HG03442 (cell line): Measurements from ENCODE around the gene RASSF5.
"Not testable (repeated sequence)": the region's sequence is repeated elsewhere in the genome, so short reads cannot be mapped to it uniquely, and the experiment has no call there.

Experiments
- ATAC-seq: cut with Tn5 transposase; IDR thresholded peaks from one replicate; pipeline ENCODE4 v1.9.1; 2021; ENCODE audit warnings: mild to moderate bottlenecking, moderate library complexity; ENCODE audit not compliant: unreplicated experiment

RASSF5 gene

GRCh38 chr1:206626396-206626795 lies 119.1 kb downstream of the RASSF5 start:
- ATAC-seq: not testable (repeated sequence)

- ATAC-seq: no peak
Measured at GRCh38 chr1:206628916-206629315, 121.6 kb downstream of the RASSF5 start.

- no peak for ATAC-seq
Measured at GRCh38 chr1:206631085-206631509, 123.8 kb downstream of the RASSF5 start.

GRCh38 chr1:206633708-206634121 lies 126.4 kb downstream of the RASSF5 start:
- no peak for ATAC-seq

- ATAC-seq: no peak
Measured at GRCh38 chr1:206634365-206635079, 127.2 kb downstream of the RASSF5 start.

GRCh38 chr1:206635080-206635977 lies 128.0 kb downstream of the RASSF5 start, which contains the start of gene DYRK3:
DYRK3 (plus strand) TSS chr1:206635536; CDS start chr1:206635704, 168 bp downstream.
- ATAC-seq: peak; percentile 92

GRCh38 chr1:206635978-206636345 lies 128.6 kb downstream of the RASSF5 start:
- ATAC-seq: no peak

- ATAC-seq: no peak
Measured at GRCh38 chr1:206636671-206637070, 129.3 kb downstream of the RASSF5 start.

GRCh38 chr1:206637605-206638004 lies 130.3 kb downstream of the RASSF5 start:
- no peak for ATAC-seq
